B cell (primary cell): ENCODE results near the gene NTRK2. TPM values are rescaled to one million over a fixed set of nuclear protein-coding genes. Genes with fewer than 3 reads are reported as not detected.

Source experiments
- ATAC-seq: fragments of 200-7000 bp; cut with Tn5 transposase; one replicate; pipeline ENCODE4 v1.10.0; 2021; ENCODE audit warnings: low read depth, mild to moderate bottlenecking, moderate number of reproducible peaks, moderate library complexity
- CTCF ChIA-PET: fragments of 350-600 bp; sonication (Branson Sonifier 250); formaldehyde crosslinking; loops from one replicate; lab custom pipeline; 2021; ENCODE audit warnings: antibody characterized with exemption, inconsistent platforms; lab: Charles Lee
- POLR2A ChIA-PET: fragments of 350-600 bp; sonication (Branson Sonifier 250); formaldehyde crosslinking; loops from one replicate; lab custom pipeline; 2021; ENCODE audit warnings: antibody characterized with exemption; lab: Charles Lee
- DNase-seq: peaks from one replicate; pipeline ENCODE4 v3.0.0; 2013
- H2AFZ ChIP-seq: 2 replicates; pipeline ENCODE4 v1.6.1; 2012; ENCODE audit warnings: mild to moderate bottlenecking, low read depth, low read length; ENCODE audit not compliant: insufficient read depth, poor library complexity, severe bottlenecking
- H3K27ac ChIP-seq, 2 donors: 1 replicate in 1 of 2; 2 replicates in 1 of 2; pipeline ENCODE4 v1.5.1; 2012 to 2013; ENCODE audit warnings: low read length in 2 of 2, mild to moderate bottlenecking in 2 of 2, moderate library complexity in 1 of 2
- H3K27me3 ChIP-seq, 4 experiments: fragments of 200-600 bp in 1 of 4; sonication (generic) in 1 of 4; replicated peaks in 1 of 4; 1 replicate in 2 of 4; 2 replicates in 2 of 4; pipeline versions ENCODE4 v1.6.1 to v1.7.0; 2013 to 2016; ENCODE audit warnings: low read length in 3 of 4, mild to moderate bottlenecking in 2 of 4, mixed read lengths in 1 of 4, moderate library complexity in 1 of 4; ENCODE audit not compliant: insufficient read depth in 4 of 4, control insufficient read depth in 3 of 4; ENCODE audit errors: control extremely low read depth in 1 of 4
- H3K36me3 ChIP-seq, 2 experiments: replicated peaks in 1 of 2; 1 replicate in 1 of 2; 2 replicates in 1 of 2; pipeline versions ENCODE4 v1.6.1 to v1.7.1; 2013; ENCODE audit warnings: low read length in 1 of 2; ENCODE audit not compliant: insufficient read depth in 2 of 2, control insufficient read depth in 1 of 2; ENCODE audit errors: control extremely low read depth in 1 of 2, extremely low read depth in 1 of 2
- H3K4me1 ChIP-seq, 2 donors: fragments of 200-600 bp in 1 of 2; sonication (generic) in 1 of 2; 1 replicate in 1 of 2; 2 replicates in 1 of 2; pipeline versions ENCODE4 v1.5.1 to v1.6.1; 2013 to 2017; ENCODE audit warnings: low read length in 2 of 2; ENCODE audit not compliant: control insufficient read depth in 2 of 2, insufficient read depth in 2 of 2
- H3K4me2 ChIP-seq: replicated peaks from 2 replicates; pipeline ENCODE3; 2012; ENCODE audit warnings: mild to moderate bottlenecking, low read depth, low read length; ENCODE audit not compliant: poor library complexity, severe bottlenecking
- H3K4me3 ChIP-seq, 5 experiments: fragments of 200-600 bp in 1 of 5; sonication (generic) in 1 of 5; 1 replicate in 3 of 5; 2 replicates in 2 of 5; pipeline versions ENCODE4 v1.5.1 to v1.7.0; 2011 to 2016; ENCODE audit warnings: low read length in 4 of 5, mild to moderate bottlenecking in 4 of 5, low read depth in 2 of 5, control low read depth in 1 of 5, moderate library complexity in 1 of 5; ENCODE audit not compliant: insufficient read depth in 1 of 5; ENCODE audit errors: control extremely low read depth in 1 of 5, extremely low read depth in 1 of 5
- H3K79me2 ChIP-seq: fragments of 200-600 bp; sonication (generic); one replicate; pipeline ENCODE4 v1.6.0; 2016; ENCODE audit warnings: low read length; ENCODE audit not compliant: control insufficient read depth, insufficient read depth
- H3K9ac ChIP-seq: fragments of 200-600 bp; sonication (generic); 2 replicates; pipeline ENCODE4 v1.6.1; 2017; ENCODE audit warnings: mild to moderate bottlenecking, low read length, moderate library complexity
- H3K9me3 ChIP-seq, 3 donors: one replicate each; pipeline versions ENCODE4 v1.6.1 to v1.7.1; 2013; ENCODE audit warnings: low read length in 2 of 3; ENCODE audit not compliant: control insufficient read depth in 2 of 3, insufficient read depth in 1 of 3; ENCODE audit errors: control extremely low read depth in 1 of 3
- H4K20me1 ChIP-seq: 2 replicates; pipeline ENCODE4 v1.6.0; 2012; ENCODE audit warnings: mild to moderate bottlenecking, low read length; ENCODE audit not compliant: insufficient read depth, control insufficient read depth, poor library complexity, severe bottlenecking
- H3K27ac Mint-ChIP-seq: one replicate; pipeline ENCODE4 v1.8.0; 2021; ENCODE audit warnings: mixed read lengths
- H3K27me3 Mint-ChIP-seq: one replicate; pipeline ENCODE4 v1.8.0; 2021; ENCODE audit warnings: mixed read lengths
- H3K4me1 Mint-ChIP-seq: one replicate; pipeline ENCODE4 v1.8.0; 2021; ENCODE audit warnings: mixed read lengths
- H3K4me3 Mint-ChIP-seq: one replicate; pipeline ENCODE4 v1.8.0; 2021; ENCODE audit warnings: mixed read lengths
- H3K9me3 Mint-ChIP-seq: one replicate; pipeline ENCODE4 v1.8.0; 2022; ENCODE audit warnings: mixed read lengths; ENCODE audit not compliant: insufficient read depth
- EZH2 ChIP-seq: IDR thresholded peaks from 2 replicates; pipeline ENCODE4 v1.6.1; 2012; ENCODE audit warnings: borderline replicate concordance, low read depth, mild to moderate bottlenecking, moderate library complexity, low read length; ENCODE audit not compliant: insufficient read depth, poor library complexity, severe bottlenecking
- WGBS: methylation state at CpG from one replicate; pipeline ENCODE4 v1.1.5; 2013; ENCODE audit warnings: missing lambda C conversion rate; ENCODE audit not compliant: insufficient coverage; 5-methylcytosine and 5-hydroxymethylcytosine counted together
- intact Hi-C: fragments of 100-400 bp; cut with micrococcal nuclease; formaldehyde crosslinking; loops from one replicate; pipeline ENCODE4 v1.10.0; 2022
- polyA plus RNA-seq: library from polyadenylated mRNA; depleted of rRNA; stranded (reverse); fragments of >200 nt; gene quantifications from 2 replicates; pipeline ENCODE4 v1.2.3, GENCODE V29; 2012
- total RNA-seq, 2 donors: library from RNA; stranded (reverse); fragments of 120-200 nt in 1 of 2; gene quantifications; 1 replicate in 1 of 2; 2 replicates in 1 of 2; pipeline versions ENCODE4 v1.2.3 to v1.2.4, GENCODE V29; 2013 to 2022
- TF ChIP-seq, protein P1 (sequence below): fragments of 200-600 bp; IDR thresholded peaks from one replicate; pipeline ENCODE4 v1.8.0; 2022; ENCODE audit warnings: antibody characterized with exemption, mild to moderate bottlenecking

NTRK2 gene
- total and polyA plus RNA-seq, 2 donors (not counting 1 experiment from before 2014, with no cell fraction given), result 0.03 to 0.10 TPM

DNA sequence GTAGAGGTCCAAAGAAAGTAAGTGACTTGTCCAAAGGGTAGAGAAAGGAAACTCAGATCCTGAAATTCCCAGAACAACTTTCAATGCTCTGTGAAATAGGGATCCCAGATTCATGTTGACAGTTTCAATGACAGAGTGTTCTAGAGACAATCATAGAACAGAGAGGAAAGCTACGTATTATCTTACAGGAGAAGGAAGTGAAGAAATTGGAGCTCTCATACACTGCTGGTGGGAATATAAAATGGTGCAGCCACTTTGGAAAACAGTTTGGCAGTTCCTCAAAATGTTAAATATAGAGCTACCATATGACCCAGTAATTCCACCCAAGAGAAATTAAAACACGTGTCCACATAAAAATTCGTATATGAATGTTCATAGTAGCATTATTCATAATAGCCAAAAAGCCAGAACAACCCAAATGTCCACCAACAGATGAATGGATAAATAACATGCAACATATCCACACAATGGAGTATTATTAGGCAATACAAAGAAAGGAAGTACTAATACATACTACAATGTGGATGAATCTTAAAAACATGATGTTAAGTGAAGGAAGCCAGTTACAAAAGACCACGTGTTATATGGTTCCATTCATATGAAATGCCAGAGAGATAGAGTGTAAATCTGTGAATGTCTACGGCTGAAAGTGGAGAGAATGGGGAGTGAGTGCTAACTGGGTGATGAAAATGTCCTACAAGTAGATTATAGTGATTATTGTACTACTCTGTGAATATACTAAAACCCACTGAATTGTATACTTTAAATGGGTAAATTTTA, 197.1 kb downstream of the NTRK2 start:
- Mint-ChIP-seq H3K4me3 (no peak overlapping the region), H3K27me3 (no peaks in the 10 kb centered on the region), H3K27ac (no peak overlapping the region), H3K9me3 (no peaks in the 10 kb centered on the region), H3K4me1 (no peaks in the 10 kb centered on the region)
- no peak for ATAC-seq
- Histone ChIP-seq H3K27ac (no peak overlapping the region), H3K9ac (no peak overlapping the region), H3K4me2 (no peak overlapping the region), H3K4me3 (no peak overlapping the region), H3K9me3 (no peaks in the 10 kb centered on the region), H3K4me1 (no peaks in the 10 kb centered on the region), H3K36me3 (no peaks in the 10 kb centered on the region), H4K20me1 (no peaks in the 10 kb centered on the region), H2AFZ (no peak overlapping the region), H3K27me3 (no peaks in the 10 kb centered on the region), H3K79me2 (no peaks in the 10 kb centered on the region)
- POLR2A ChIA-PET, result no interaction called here
- intact Hi-C loops, result no loop called here
- no peak for TF ChIP-seq EZH2
- TF ChIP-seq, protein P1, sequence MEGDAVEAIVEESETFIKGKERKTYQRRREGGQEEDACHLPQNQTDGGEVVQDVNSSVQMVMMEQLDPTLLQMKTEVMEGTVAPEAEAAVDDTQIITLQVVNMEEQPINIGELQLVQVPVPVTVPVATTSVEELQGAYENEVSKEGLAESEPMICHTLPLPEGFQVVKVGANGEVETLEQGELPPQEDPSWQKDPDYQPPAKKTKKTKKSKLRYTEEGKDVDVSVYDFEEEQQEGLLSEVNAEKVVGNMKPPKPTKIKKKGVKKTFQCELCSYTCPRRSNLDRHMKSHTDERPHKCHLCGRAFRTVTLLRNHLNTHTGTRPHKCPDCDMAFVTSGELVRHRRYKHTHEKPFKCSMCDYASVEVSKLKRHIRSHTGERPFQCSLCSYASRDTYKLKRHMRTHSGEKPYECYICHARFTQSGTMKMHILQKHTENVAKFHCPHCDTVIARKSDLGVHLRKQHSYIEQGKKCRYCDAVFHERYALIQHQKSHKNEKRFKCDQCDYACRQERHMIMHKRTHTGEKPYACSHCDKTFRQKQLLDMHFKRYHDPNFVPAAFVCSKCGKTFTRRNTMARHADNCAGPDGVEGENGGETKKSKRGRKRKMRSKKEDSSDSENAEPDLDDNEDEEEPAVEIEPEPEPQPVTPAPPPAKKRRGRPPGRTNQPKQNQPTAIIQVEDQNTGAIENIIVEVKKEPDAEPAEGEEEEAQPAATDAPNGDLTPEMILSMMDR, result no peak
- no peak for DNase-seq
- CTCF ChIA-PET, result no interaction called here
- WGBS, result 100% methylated on average over 1 of the region's 5 CpGs

DNA sequence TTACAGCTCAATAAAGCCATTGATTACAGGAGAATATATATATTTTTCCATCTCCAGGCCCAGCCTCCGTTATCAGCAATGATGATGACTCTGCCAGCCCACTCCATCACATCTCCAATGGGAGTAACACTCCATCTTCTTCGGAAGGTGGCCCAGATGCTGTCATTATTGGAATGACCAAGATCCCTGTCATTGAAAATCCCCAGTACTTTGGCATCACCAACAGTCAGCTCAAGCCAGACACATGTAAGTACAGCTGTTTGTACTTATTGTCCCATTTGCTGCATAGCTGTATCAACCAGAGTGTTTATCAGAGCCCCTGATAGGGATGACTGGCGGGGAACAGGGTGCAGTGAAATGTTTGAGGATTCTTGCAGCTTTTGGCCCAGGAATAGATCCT, 197.7 kb downstream of the NTRK2 start:
- no peak overlapping the region for H3K4me3 ChIP-seq
- intact Hi-C loops, result no loop called here
- Mint-ChIP-seq H3K27ac (no peak overlapping the region), H3K9me3 (no peaks in the 10 kb centered on the region), H3K4me1 (no peaks in the 10 kb centered on the region), H3K27me3 (no peaks in the 10 kb centered on the region), H3K4me3 (no peak overlapping the region)
- TF ChIP-seq EZH2, result no peak
- TF ChIP-seq, protein P1, result no peak
- H3K79me2 ChIP-seq, result no peaks in the 10 kb centered on the region
- ChIA-PET CTCF (no interaction called here), POLR2A (no interaction called here)
- no peaks in the 10 kb centered on the region for H4K20me1 ChIP-seq
- no peak overlapping the region for H3K4me2 ChIP-seq
- no peak overlapping the region for H2AFZ ChIP-seq
- no peaks in the 10 kb centered on the region for H3K4me1 ChIP-seq
- no peak overlapping the region for H3K9ac ChIP-seq
- H3K9me3 ChIP-seq, result no peaks in the 10 kb centered on the region
- H3K27me3 ChIP-seq, result no peaks in the 10 kb centered on the region
- no peak for DNase-seq
- no peak for ATAC-seq
- H3K36me3 ChIP-seq, result no peaks in the 10 kb centered on the region
- no peak overlapping the region for H3K27ac ChIP-seq
- 91% methylated on average over 3 of the region's 3 CpGs for WGBS
